ENCODE measurements around the gene COX6A2.
A peak's percentile ranks its signal among the peaks of the same experiment; 100 is the strongest.
"Not testable (repeated sequence)": the region's sequence is repeated elsewhere in the genome, so short reads cannot be mapped to it uniquely, and the experiment has no call there.

The COX6A2 gene

DNA sequence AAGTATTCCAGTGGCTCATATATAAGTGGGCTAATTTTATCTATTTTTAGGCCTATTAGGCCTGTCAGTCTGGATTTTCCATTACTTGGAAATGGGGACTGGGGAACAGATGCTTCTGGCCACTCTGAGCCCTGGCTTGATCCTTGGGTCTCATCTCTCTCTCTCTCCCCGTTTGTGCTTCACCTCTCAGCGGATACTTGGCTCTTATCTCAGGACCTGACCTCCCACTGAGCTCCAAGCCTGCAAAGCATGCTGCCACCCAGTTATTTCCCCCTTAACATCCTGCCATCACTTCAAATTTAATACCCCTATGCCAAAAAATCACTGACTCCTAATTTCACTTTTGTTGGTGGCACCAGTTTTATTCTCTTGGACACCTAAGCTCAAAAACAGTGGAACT, 10.3 kb upstream of the COX6A2 start:
- no peak for DNase-seq (ENCODE audit: low spot score)

DNA sequence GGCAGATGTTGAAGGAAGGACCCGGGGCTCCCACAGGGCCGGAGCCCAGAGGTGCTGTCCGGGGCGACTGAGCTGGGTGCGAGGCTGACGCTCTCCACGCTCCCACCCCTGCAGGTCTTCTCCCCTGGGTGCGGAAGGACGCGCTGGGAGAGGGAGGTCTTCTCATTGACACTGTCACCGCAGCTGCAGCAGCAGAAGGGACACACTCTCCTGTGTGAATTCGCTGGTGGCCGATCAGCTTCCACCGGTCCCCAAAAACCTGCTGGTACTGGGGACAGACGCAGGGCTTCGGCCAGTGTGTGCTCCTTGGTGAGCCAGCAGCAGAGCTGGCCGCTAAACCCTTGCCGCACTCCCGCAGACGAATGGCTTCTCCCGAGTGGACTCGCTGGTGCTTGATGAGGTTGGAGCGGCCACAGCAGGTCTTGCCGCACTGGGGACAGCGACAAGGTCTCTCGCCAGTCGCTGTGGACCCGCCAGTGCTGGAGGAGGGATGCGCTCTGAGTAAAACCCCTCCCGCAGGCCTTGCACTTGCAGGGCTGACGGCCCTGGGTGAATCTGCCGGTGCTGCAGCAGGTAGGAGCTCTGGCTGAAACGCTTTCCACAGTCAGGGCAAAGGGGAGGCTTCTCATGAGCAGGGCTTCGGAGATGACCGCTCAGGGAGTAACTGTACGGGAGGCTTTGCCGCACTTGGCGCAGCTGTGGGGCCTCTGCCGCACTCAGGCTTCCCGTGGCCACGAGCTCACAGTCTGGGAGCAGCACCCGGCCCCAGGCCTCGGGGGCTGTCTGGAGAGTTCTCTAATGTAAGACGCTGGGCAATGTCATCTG, 8.3 kb upstream of the COX6A2 start:
- DNase-seq (ENCODE audit: low spot score), result no peak

DNA sequence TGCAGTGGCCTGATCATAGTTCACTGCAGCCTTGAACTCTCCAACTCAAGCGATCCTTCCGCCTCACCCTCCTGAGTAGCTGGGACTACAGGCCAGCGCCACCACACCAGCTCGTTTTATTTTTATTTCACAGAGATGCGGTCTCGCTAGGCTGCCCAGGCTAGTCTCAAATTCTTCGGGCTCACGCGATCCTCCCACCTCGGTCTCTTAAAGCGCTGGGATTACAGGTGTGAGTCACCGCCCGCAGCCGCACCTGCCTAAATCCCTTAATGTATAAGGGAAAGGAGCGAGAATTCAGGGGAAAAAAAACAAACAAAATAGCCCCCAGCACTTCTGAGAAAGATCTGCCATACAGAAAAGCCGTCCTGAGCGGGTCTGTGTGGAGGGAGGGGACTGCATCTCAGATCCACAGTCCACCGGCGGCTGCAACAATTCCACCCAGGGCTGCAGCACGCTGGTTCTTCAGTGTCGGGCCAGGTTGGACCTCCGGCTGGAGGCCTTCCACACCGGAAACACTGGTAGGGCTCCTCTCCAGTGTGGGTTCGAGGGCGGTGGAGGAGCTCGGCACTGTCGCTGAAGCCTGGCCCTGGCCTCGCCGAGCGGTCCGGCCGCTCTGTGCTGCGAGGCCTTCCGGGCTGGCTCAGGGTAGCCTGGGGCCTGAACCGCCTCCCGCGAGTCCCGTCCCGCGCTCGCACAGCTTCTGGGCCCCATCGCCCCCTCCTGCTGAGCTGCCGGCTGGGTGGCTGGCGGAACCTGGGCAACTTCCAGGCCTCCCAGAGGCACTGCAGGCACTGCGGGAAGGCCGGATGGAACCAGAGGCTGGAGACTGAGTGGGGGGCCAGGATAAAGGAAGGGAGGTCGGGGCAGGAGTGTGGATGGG, 7.4 kb upstream of the COX6A2 start:
- DNase-seq (ENCODE audit: low spot score), result no peak

DNA sequence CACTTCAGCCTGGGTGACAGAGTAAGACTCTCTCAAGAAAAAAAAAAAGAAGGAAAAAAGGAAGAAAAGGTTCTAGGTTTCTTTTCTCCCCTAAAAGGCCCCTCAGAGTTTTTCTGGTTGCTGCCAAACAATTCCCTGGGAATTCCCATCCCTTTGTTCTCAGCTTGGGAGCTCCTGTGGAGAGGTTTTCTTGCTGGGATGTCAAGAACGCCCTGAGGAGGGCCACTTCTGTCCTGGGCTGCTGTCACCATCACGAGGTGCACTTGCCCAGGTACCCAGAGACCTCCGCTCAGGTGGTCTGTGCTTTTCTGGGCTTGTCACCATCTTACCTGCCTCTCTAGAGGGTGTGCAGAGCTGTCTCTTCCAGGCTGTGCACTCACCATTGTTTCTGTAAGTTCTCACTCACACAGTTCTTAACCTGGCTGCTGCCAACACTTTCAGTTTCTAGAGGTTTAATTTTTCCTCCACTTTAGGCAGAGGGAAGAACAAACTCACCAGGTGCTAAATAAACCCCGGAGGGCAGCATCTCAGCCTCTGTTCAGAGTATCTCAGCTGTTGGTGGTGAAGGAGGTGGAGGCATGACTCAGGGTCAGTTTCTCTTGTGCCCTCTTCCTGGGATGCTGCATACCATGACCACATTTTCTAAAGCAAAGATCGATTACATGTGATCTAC, 2.4 kb upstream of the COX6A2 start:
- DNase-seq (ENCODE audit: low spot score), result no peak

DNA sequence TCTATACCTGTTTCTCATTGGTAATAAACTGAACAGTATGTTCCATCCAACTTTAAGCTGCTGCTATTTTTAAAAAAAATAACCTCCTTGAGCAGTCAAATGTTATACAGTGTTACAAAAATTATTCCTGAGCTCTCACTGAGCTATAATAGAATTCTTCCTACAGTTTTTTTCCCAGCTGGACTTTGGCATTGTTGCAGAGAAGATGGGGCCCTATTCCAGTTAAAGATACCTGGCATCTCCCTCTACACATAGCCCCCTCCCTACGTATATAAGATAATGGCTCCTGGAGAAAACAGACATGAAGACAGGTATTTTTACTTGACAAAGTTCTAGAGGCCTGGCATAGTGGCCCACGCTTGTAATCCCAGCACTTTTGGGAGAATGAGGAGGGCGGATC, 1.6 kb upstream of the COX6A2 start:
- no peak for DNase-seq (ENCODE audit: low spot score)

DNA sequence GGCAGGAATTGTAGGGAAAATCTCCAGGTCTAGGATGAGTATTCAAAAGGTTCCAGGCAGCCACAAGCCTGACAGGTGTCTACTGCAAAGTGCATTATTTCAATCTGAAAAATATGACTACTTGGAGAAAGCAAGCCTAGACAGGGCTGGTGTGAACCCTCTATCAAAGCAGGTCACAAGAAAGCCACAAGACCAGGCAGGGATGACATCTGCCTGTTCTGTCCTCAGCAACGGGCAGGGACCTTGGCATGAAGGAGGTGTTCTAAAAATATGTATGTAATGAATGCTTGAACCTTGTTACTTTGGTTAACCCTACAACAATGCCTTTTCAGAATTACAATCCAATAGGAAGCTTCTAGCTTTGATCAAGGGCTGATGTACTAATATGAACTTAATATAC, 1.2 kb upstream of the COX6A2 start:
- no peak for DNase-seq (ENCODE audit: low spot score)

DNA sequence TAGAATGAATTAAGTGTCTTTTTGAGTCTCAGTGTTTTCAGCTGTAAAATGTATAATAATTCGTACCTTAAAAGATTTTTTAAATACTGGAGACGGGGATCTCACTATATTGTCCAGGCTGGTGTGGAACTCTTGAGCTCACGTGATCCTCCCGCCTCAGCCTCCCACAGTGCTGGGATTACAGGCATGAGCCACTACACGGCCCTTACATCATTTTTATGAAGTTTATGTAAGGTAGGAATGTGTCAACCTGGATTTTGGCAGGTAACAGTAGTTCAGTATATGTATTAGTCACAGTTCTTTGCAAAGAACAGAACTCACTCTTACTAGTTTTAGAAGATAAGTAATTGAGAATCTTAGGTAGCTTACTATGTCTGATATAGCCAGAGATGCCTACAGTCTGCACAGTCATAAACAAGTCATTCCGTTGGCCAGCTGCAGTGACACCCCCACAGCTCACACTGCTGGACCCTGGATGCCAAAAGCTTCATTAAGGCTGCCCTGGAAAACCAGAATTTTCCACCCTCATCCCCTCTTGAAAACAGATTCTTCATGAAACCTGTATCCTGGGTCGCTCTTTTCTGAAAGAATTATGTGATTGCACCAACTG, 583 bp upstream of the COX6A2 start:
- no peak for DNase-seq (ENCODE audit: low spot score)

DNA sequence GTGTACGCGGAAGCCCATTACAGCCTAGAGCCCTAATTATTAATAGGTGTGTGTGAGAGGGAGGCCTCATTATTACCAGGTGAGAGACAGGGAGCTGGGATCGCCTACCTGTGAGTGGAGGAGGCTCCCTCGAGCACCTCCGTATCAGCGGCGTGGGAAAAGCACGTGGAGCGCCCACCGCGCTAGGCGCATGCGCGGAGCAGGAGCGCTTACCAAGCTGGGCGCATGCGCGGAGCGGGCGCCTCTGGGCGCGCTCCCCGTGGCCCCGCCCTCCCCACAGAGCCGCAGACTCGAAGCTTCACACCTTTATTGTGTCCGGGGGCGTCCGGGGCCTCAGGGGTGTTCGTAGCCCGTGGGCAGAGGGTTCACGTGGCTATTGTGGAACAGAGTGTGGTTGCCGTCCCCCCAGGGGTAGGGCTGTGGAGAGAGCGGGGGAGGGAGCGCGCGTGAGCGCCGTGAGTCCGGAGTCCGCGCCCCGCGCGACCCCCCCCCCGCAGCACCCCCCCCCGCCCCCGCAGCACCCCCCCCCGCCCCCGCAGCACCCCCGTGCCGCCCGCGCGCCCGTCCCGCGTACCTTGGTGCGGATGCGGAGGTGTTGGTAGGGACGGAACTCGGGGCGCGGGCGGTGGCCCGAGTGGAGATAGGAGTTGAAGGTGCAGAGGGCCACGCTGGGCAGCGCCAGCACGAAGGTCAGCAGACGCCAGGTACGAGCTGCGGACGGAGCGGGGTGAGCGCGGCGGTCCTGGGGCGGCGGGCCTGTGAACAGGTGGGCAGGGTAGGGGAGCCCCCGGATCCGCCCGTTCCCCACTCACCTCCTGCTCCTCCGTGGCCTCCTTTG, 500 bp downstream of the COX6A2 start:
- DNase-seq (ENCODE audit: low spot score), result peak; percentile 95

DNA sequence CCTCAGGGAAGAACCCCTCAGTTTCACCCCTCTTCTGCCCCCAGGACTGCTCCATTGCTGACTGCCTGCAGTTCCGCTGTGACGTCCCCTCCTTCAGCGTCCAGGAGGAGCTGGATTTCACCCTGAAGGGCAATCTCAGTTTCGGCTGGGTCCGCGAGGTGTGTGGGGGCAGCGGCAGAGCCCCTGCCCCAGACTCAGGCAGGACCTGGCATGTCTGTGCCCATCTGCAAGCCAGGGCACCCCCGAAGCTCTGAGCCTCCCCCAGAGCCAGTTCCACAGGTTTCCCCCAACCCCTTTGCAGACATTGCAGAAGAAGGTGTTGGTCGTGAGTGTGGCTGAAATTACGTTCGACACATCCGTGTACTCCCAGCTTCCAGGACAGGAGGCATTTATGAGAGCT, 4.4 kb downstream of the COX6A2 start:
- DNase-seq (ENCODE audit: low spot score), result no peak

DNA sequence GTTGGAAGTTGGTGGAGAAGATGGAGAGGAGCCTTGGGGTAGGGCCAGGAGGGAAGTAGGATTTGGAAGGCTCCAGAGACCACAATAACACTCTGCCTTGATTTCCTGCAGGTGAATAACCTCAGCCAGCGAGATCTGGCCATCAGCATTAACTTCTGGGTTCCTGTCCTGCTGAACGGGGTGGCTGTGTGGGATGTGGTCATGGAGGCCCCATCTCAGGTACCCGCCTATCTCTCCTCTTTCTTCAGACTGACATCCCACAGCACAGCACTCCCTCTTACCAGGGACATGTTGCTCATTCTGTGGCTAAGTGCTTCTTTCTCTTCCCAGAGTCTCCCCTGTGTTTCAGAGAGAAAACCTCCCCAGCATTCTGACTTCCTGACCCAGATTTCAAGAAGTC, 4.9 kb downstream of the COX6A2 start:
- no peak for DNase-seq (ENCODE audit: low spot score)

DNA sequence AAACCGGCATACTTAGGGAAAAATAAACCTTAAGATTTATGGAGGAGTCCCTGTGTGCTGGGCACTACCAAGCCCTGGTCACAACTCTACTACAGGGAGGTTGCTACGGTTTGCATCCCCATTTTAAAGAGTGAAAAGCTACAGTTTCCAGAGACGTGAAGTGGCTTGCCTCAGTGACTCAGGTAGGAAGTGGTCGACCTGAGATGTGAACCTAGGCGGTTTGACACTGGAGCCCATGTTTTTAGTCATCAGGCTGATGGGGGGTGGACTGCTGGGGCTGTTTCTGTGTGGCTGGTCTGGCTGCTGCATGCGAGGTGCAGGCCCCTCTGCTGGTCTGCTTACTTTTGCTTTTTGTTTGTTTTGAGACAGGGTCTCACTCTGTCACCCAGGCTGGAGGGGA, 6.6 kb downstream of the COX6A2 start:
- DNase-seq (ENCODE audit: low spot score), result no peak

DNA sequence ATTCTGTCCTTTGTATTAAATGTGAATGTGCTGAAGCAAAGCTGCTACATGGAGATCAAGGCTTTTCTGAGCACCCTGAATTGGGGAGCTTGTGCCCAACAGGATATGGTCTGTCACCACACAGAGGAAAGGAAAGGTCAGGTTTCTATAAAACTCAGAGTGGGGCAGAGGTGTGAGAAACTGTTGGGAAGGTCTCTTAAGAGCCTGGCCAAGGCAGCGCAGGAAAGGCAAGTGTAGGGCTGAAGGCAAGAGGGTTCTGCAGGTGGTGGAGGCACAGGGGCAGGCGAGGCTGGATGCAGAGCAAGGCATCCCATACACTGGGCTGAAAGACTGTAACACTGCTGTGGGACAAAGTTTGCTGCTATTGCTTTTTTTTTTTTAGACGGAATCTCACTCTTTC, 8.1 kb downstream of the COX6A2 start:
- no peak for DNase-seq (ENCODE audit: low spot score)

DNA sequence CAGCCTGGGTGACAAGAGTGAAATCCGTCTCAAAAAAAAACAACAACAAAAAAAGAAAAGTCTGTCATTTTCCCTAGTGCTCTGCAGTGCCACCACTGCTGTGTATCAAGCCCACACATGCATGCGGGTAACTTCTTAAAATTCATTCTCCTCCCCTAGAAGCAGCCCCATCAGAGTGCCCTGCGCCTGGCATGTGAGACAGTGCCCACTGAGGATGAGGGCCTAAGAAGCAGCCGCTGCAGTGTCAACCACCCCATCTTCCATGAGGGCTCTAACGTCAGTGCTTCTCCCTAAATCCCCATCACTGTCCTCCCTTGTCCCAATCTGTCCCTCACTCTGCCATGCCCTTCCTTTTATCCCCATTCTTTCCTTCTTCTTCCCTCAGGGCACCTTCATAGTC, 10.2 kb downstream of the COX6A2 start:
- no peak for DNase-seq (ENCODE audit: low spot score)

DNA sequence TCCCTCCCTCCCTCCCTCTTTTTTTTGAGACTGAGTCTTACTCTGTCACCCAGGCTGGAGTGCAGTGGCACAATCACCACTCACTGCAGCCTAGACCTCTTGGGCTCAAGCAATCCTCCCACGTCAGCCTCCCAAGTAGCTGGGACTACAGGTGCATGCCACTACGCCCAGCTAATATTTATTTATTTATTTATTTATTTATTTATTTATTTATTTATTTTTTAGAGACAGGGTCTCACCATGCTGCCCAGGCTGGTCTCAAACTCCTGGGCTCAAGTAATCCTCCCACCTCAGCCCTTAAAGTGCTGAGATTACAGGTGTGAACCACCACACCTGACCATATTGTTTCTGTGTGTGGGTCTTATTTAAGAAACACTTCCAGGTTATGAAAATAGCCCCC, 11.1 kb downstream of the COX6A2 start:
- not testable (repeated sequence) for DNase-seq (ENCODE audit: low spot score)

DNA sequence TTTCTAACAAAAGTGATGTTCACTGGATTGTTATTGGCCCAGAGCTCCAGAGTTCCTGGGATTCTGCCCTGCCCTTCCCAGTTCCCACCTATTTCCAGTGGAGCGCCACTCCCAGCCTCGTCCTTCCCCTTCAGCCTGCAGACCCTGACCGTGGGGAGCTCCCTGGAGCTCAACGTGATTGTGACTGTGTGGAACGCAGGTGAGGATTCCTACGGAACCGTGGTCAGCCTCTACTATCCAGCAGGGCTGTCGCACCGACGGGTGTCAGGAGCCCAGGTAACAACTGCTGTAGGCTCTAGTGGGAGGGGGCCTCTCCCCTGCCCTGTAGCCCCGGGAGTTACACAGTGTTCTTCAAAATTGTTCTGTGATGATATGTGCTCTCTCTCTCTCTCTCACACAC, 11.8 kb downstream of the COX6A2 start:
- DNase-seq (ENCODE audit: low spot score), result no peak

DNA sequence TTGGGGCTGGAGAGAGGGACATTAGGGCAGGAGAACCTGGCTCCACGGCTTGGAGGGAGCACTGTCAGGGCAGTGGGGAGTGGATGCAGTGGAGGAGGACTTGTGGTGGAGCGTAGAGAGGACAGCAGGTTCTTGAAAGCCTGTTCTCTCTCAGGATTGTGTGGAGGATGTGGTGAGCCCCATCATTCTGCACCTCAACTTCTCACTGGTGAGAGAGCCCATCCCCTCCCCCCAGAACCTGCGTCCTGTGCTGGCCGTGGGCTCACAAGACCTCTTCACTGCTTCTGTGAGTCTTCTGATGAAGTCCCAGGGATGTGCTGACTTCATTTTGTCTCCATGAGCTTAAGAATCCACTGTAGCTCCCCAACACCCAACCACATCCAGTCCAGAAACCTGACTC, 13.5 kb downstream of the COX6A2 start:
- no peak for DNase-seq (ENCODE audit: low spot score)

DNA sequence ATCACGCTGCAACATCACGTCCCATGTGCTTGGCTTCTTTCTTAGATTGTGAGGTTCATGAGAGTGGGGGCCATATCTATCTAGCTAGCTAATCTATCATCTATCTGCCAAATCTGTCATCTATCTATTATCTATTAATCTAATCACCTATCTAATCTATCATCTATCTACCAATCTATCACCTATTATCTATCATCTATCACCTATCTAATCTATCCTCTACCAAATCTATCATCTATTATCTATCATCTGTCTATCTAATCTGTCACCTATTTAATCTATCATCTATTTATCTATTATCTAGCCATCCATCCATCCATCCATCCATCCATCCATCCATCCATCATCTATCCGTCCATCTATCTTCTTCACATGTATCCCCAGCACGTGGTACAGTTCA, 14.2 kb downstream of the COX6A2 start:
- no peak for DNase-seq (ENCODE audit: low spot score)

DNA sequence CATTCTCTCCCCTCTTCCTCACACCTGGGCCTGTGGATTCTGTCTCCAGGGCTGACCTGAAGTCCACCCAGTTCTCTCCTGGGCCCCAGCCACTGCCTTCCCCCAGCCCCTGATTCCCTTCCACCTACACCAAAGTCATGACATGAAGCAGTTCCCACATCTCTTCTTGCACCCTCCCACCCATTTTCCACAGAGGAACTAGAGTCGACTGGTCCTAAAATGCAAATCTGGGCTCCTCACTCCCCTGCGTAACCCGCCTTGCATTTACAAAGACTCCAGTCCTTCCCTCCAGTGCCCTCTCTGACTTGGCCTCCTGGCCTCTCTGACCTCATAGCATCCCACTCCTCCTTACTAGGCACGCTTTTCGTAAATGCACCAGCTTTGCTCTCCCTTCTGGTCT, 14.8 kb downstream of the COX6A2 start:
- no peak for DNase-seq (ENCODE audit: low spot score)

DNA sequence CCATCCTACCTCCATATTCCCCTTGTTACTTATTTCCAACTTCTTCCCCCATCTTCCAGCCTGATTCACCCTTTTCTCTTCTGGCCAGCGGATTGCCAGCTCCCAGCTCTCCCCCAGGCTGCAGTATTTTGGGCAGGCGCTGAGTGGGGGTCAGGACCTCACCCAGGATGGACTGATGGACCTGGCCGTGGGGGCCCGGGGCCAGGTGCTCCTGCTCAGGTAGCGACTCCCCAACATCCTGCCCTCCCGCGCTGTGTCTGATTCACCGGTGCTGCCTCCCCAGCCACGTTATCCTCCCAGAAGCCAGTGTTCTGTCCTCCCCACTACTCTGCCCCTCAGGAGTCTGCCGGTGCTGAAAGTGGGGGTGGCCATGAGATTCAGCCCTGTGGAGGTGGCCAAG, 15.4 kb downstream of the COX6A2 start:
- DNase-seq (ENCODE audit: low spot score), result no peak

DNA sequence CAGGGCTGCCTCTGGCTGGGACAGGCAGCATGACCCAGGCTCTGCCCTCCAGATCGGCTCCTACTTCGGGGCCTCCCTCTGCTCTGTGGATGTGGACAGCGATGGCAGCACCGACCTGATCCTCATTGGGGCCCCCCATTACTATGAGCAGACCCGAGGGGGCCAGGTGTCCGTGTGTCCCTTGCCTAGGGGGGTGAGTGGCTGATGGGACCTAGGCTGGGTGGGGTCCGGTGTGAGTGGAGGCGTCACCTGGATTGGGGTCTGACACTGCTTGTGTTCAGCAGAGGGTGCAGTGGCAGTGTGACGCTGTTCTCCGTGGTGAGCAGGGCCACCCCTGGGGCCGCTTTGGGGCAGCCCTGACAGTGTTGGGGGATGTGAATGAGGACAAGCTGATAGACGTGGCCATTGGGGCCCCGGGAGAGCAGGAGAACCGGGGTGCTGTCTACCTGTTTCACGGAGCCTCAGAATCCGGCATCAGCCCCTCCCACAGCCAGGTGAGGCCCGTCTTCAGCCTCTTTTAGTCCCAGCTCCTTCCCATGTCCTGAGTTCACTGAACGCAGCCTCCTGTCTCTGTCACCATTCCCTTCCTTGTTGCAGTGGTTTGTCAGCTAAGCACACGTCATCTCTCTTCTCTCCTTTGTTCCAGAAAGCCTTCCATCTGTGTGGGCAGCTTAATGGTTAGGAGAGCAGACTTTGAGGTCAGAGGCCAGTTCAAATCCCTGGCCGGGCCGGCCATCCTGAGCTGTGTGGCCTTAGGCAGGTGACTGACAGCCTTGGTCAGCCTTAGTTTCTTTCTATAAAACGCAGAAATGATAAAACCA, 16.9 kb downstream of the COX6A2 start:
- DNase-seq (ENCODE audit: low spot score), result no peak

DNA sequence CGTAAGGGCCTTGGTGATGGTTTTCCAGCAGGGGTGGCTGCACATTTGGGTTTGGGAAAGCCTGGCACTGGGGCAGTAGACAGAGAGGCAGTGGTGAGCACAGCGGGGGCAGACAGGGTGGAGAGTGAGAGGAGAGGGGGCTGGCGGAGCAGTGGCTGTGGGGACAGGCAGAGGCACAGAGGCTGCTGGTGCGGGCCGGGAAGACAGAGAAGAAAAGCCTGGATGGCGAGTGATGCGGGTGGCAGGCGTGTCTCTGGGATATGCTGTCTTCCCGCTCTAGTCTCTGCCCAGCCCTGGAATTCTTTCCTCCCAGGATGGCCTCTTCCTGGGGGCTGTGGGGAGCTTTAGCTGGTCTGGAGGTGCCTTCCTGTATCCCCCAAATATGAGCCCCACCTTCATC, 18.1 kb downstream of the COX6A2 start:
- no peak for DNase-seq (ENCODE audit: low spot score)

Measured in GM03348 (cell line).